Measurements from ENCODE around the gene CDHR3. TPM values are rescaled to one million over a fixed set of nuclear protein-coding genes. Genes with fewer than 3 reads are reported as not detected.

The CDHR3 gene
- total and polyA plus RNA-seq, 5 donors = 0.45 to 0.86 (median 0.66) TPM

DNA sequence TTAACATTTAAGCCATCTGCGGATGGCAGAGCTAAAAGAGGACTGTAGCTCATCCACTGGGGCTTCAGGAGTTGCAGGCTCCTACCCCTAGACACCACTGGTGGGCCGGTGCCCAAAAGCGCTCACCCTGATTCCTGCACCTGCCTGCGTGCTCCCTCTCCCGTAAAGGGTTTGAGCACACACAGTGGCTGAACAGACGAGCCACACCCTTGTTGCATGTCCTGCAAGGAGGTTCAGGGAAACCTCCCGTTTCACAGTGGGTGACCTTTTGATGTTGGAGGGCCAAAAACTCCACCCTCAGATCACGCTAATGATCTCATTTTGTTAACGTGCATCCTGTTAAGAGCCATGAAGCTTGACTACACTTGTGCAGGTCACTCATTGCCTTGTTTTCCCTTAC, 111.2 kb downstream of the CDHR3 start:
- ATAC-seq = peak in 1 of 2 donors; percentile 47
- WGBS = 74% methylated on average over 9 of the region's 9 CpGs

DNA sequence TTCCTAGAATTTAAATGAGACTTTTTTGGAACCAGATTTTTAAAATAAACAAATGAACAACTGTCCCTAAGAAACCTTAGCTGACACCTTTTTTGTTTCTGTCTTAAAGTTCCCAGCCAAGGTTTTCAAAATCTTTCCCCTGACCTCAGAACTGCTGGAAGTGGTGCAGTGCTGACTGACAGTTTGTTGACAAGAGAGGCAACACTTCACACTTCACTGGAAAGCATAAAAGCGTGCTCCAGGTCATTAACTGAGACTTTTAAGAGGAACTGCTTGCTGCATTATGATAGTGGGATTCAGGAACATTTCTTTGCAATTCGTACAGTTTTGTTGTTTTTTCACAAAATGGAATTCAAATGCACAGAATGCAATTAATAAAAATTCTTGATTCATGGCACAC, 112.9 kb downstream of the CDHR3 start:
- Histone ChIP-seq H3K9me3 (ENCODE audit: control insufficient read depth, low read length) (no peaks in the 10 kb centered on the region), H3K27me3 (ENCODE audit: control insufficient read depth, insufficient read depth) (no peaks in the 10 kb centered on the region), H3K4me1 (ENCODE audit: control insufficient read depth, insufficient read depth, low read length) (peaks cover 9% of the 10 kb centered on the region), H3K4me3 (ENCODE audit: low read length) (no peak overlapping the region), H3K27ac (ENCODE audit: low read length) (no peak overlapping the region)
- DNase-seq (no peak), ATAC-seq (no peak)
- intact Hi-C loops (cut with DNase I) = no loop called here
- 26% methylated on average over 2 of the region's 2 CpGs for WGBS

More for the DNA sequence above, 111.2 kb downstream of the CDHR3 start:
- H3K27me3 ChIP-seq (ENCODE audit: control insufficient read depth, insufficient read depth) = no peaks in the 10 kb centered on the region
- intact Hi-C loops (cut with DNase I) = loop anchor here in 1 of 4 donors (5.0 kb wide), 1 partner anchor 38 kb away; the partner anchor contains the start of gene SYPL1
- H3K4me1 ChIP-seq (ENCODE audit: control insufficient read depth, insufficient read depth, low read length) = peaks cover 14% of the 10 kb centered on the region
- no peak overlapping the region for H3K27ac ChIP-seq (ENCODE audit: low read length)
- DNase-seq = no peak
- H3K4me3 ChIP-seq (ENCODE audit: low read length) = no peak overlapping the region
- H3K9me3 ChIP-seq (ENCODE audit: control insufficient read depth, low read length) = no peaks in the 10 kb centered on the region

GRCh38 chr7:106076537-106076936, 113.5 kb downstream of the CDHR3 start:
- H3K27ac ChIP-seq (ENCODE audit: low read length) = no peak overlapping the region
- ATAC-seq = no peak
- no peak for DNase-seq
- 82% methylated on average over 2 of the region's 2 CpGs for WGBS
- H3K9me3 ChIP-seq (ENCODE audit: control insufficient read depth, low read length) = no peaks in the 10 kb centered on the region
- no peaks in the 10 kb centered on the region for H3K27me3 ChIP-seq (ENCODE audit: control insufficient read depth, insufficient read depth)
- peaks cover 9% of the 10 kb centered on the region for H3K4me1 ChIP-seq (ENCODE audit: control insufficient read depth, insufficient read depth, low read length)
- H3K4me3 ChIP-seq (ENCODE audit: low read length) = no peak overlapping the region
- intact Hi-C loops (cut with DNase I) = no loop called here

- no peaks in the 10 kb centered on the region for H3K27me3 ChIP-seq (ENCODE audit: control insufficient read depth, insufficient read depth)
- no peak overlapping the region for H3K27ac ChIP-seq (ENCODE audit: low read length)
- ATAC-seq (peak; percentile 74 to 81), DNase-seq (peak in 2 of 3 donors; percentile 54 to 58)
- intact Hi-C loops (cut with DNase I) = no loop called here
- H3K9me3 ChIP-seq (ENCODE audit: control insufficient read depth, low read length) = no peaks in the 10 kb centered on the region
- 72% methylated on average over 6 of the region's 6 CpGs for WGBS
- no peak overlapping the region for H3K4me3 ChIP-seq (ENCODE audit: low read length)
- H3K4me1 ChIP-seq (ENCODE audit: control insufficient read depth, insufficient read depth, low read length) = peaks cover 3% of the 10 kb centered on the region
These were observed 117.4 kb downstream of the CDHR3 start for GRCh38 chr7:106080300-106080987.

- intact Hi-C loops (cut with DNase I) = no loop called here
- WGBS = 92% methylated on average over 18 of the region's 18 CpGs
- no peak for DNase-seq
- Histone ChIP-seq H3K9me3 (ENCODE audit: control insufficient read depth, low read length) (no peaks in the 10 kb centered on the region), H3K4me3 (ENCODE audit: low read length) (no peak overlapping the region), H3K27ac (ENCODE audit: low read length) (no peak overlapping the region), H3K27me3 (ENCODE audit: control insufficient read depth, insufficient read depth) (no peaks in the 10 kb centered on the region), H3K4me1 (ENCODE audit: control insufficient read depth, insufficient read depth, low read length) (peaks cover 3% of the 10 kb centered on the region)
- ATAC-seq = no peak
These were observed 119.2 kb downstream of the CDHR3 start for GRCh38 chr7:106082087-106082854.

Other genes with a start within 250 kb of the CDHR3 start
- gene ATXN7L1, start 86.7 kb upstream of the CDHR3 start, total RNA-seq = 1 to 10 TPM; 3.9 to 6.5 (median 5.0) TPM
- gene ATXN7L1, start 86.7 kb upstream of the CDHR3 start, polyA plus RNA-seq = 2.4 TPM
- 10 to 100 TPM; 72.2 to 86.9 (median 79.7) TPM for gene SYPL1, start 149.0 kb downstream of the CDHR3 start, total RNA-seq
- 78.0 TPM for gene SYPL1, start 149.0 kb downstream of the CDHR3 start, polyA plus RNA-seq

Measured in right cardiac atrium (tissue), 5 donors.